HEK293 (cell line): Measurements from ENCODE around the gene CADPS2.

ENCODE experiments used
- HOXC10 ChIP-seq: sonication (generic); formaldehyde crosslinking; IDR thresholded peaks from 2 replicates; pipeline ENCODE4 v1.8.1; 2023; ENCODE audit warnings: mild to moderate bottlenecking, missing genetic modification reagents
- ZNF394 ChIP-seq: fragments of 450-650 bp; formaldehyde crosslinking; IDR thresholded peaks from 2 replicates; pipeline ENCODE4 v1.5.1; 2016; ENCODE audit warnings: missing biosample characterization, missing genetic modification characterization, mild to moderate bottlenecking, moderate library complexity, borderline replicate concordance
- ZNF600 ChIP-seq: fragments of 450-650 bp; formaldehyde crosslinking; IDR thresholded peaks from 2 replicates; pipeline ENCODE4 v1.5.1; 2016; ENCODE audit warnings: missing biosample characterization, missing genetic modification characterization
- ZNF660 ChIP-seq: fragments of 450-650 bp; IDR thresholded peaks from 2 replicates; pipeline ENCODE4 v1.5.1; 2018; ENCODE audit warnings: missing biosample characterization, mild to moderate bottlenecking, missing genetic modification characterization
- TF ChIP-seq, protein P1 (sequence below): fragments of 450-650 bp; formaldehyde crosslinking; IDR thresholded peaks from 2 replicates; pipeline ENCODE4 v1.5.1; 2016; ENCODE audit warnings: missing biosample characterization, missing genetic modification characterization
- TF ChIP-seq, protein P2 (sequence below): fragments of 450-650 bp; formaldehyde crosslinking; IDR thresholded peaks from 2 replicates; pipeline ENCODE4 v1.5.1; 2016; ENCODE audit warnings: missing biosample characterization, missing genetic modification characterization, low read depth

DNA sequence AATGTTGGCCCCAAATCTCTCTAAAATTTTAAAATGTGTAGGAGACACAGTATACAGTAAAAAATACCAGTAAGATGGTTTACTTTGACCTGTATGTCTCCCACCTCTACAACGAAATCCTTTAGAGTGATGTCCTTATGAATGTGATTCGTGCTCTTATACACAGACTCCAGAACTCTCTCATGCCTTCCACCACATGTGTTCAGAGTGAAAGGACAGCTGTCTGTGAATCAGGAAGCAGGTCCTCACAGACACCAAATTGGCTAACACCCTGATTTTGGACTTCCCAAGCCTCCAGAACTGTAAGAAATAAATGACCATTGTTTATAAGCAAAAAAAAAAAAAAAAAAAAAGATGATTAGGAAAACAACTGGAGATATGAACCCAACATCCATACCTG, 222.5 kb downstream of the CADPS2 start:
- TF ChIP-seq HOXC10 (CRISPR knock-in tag) = no peak
- TF ChIP-seq ZNF660 (tag by site-specific recombination) = no peak
- TF ChIP-seq ZNF600 = no peak
- TF ChIP-seq, protein P1, sequence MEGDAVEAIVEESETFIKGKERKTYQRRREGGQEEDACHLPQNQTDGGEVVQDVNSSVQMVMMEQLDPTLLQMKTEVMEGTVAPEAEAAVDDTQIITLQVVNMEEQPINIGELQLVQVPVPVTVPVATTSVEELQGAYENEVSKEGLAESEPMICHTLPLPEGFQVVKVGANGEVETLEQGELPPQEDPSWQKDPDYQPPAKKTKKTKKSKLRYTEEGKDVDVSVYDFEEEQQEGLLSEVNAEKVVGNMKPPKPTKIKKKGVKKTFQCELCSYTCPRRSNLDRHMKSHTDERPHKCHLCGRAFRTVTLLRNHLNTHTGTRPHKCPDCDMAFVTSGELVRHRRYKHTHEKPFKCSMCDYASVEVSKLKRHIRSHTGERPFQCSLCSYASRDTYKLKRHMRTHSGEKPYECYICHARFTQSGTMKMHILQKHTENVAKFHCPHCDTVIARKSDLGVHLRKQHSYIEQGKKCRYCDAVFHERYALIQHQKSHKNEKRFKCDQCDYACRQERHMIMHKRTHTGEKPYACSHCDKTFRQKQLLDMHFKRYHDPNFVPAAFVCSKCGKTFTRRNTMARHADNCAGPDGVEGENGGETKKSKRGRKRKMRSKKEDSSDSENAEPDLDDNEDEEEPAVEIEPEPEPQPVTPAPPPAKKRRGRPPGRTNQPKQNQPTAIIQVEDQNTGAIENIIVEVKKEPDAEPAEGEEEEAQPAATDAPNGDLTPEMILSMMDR (tag by site-specific recombination) = no peak
- TF ChIP-seq ZNF394 (tag by site-specific recombination) = no peak
- TF ChIP-seq, protein P2, sequence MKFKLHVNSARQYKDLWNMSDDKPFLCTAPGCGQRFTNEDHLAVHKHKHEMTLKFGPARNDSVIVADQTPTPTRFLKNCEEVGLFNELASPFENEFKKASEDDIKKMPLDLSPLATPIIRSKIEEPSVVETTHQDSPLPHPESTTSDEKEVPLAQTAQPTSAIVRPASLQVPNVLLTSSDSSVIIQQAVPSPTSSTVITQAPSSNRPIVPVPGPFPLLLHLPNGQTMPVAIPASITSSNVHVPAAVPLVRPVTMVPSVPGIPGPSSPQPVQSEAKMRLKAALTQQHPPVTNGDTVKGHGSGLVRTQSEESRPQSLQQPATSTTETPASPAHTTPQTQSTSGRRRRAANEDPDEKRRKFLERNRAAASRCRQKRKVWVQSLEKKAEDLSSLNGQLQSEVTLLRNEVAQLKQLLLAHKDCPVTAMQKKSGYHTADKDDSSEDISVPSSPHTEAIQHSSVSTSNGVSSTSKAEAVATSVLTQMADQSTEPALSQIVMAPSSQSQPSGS (tag by site-specific recombination) = no peak
